MCF 10A (cell line): ENCODE data around the gene SORCS1. TPM values are rescaled to one million over a fixed set of nuclear protein-coding genes. Genes with fewer than 3 reads are reported as not detected.
A peak's percentile ranks its signal among the peaks of the same experiment; 100 is the strongest.

Experiments
- BruUV-seq: library from RNA; stranded (reverse); fragments of 400-500 nt; replicated peaks from 2 replicates; lab custom pipeline; 2021; lab: Mats Ljungman, UMichigan
- CTCF ChIA-PET: fragments of 300-600 bp; sonication (Branson Sonifier 250); formaldehyde crosslinking; extraction: SDS; loops from one replicate; lab custom pipeline; 2021; ENCODE audit warnings: antibody characterized with exemption, inconsistent platforms; lab: Yijun Ruan, JAX
- POLR2A ChIA-PET: fragments of 300-600, 350-650 bp; sonication (Branson Sonifier 250); formaldehyde crosslinking; extraction: SDS; loops from one replicate; lab custom pipeline; 2020; ENCODE audit warnings: antibody characterized with exemption, inconsistent platforms; lab: Yijun Ruan, JAX
- DNase-seq: peaks from one replicate; pipeline ENCODE4 v3.0.0-alpha.2; 2018; ENCODE audit not compliant: unreplicated experiment
- H3K27ac Mint-ChIP-seq: one replicate; pipeline ENCODE4 v1.8.0; 2022; ENCODE audit warnings: mild to moderate bottlenecking, low read depth, mixed read lengths; ENCODE audit not compliant: unreplicated experiment
- H3K27me3 Mint-ChIP-seq: one replicate; pipeline ENCODE4 v1.8.0; 2022; ENCODE audit warnings: mixed read lengths; ENCODE audit not compliant: insufficient read depth, unreplicated experiment
- H3K36me3 Mint-ChIP-seq: one replicate; pipeline ENCODE4 v1.8.0; 2022; ENCODE audit warnings: mild to moderate bottlenecking, moderate library complexity, mixed read lengths; ENCODE audit not compliant: insufficient read depth, unreplicated experiment
- H3K4me1 Mint-ChIP-seq: one replicate; pipeline ENCODE4 v1.8.0; 2022; ENCODE audit warnings: mixed read lengths; ENCODE audit not compliant: insufficient read depth, unreplicated experiment
- H3K4me3 Mint-ChIP-seq: one replicate; pipeline ENCODE4 v1.8.0; 2022; ENCODE audit warnings: mild to moderate bottlenecking, moderate library complexity, mixed read lengths; ENCODE audit not compliant: unreplicated experiment
- H3K9me3 Mint-ChIP-seq: one replicate; pipeline ENCODE4 v1.8.0; 2022; ENCODE audit warnings: mixed read lengths; ENCODE audit not compliant: unreplicated experiment
- intact Hi-C: fragments of 100-400 bp; cut with micrococcal nuclease; formaldehyde crosslinking; loops from 2 replicates; pipeline ENCODE4 v1.14.1; 2022
- total RNA-seq: library from RNA; stranded (reverse); gene quantifications from 2 replicates; pipeline ENCODE4 v1.2.3, GENCODE V29; 2022
- TF ChIP-seq, protein P1 (sequence below): fragments of 200-600 bp; IDR thresholded peaks from one replicate; pipeline ENCODE4 v1.8.0; 2022; ENCODE audit warnings: antibody characterized with exemption, mild to moderate bottlenecking; ENCODE audit not compliant: unreplicated experiment

Gene SORCS1
- total RNA-seq, 1 experiment from 2014 or later, result 0.54 TPM

DNA sequence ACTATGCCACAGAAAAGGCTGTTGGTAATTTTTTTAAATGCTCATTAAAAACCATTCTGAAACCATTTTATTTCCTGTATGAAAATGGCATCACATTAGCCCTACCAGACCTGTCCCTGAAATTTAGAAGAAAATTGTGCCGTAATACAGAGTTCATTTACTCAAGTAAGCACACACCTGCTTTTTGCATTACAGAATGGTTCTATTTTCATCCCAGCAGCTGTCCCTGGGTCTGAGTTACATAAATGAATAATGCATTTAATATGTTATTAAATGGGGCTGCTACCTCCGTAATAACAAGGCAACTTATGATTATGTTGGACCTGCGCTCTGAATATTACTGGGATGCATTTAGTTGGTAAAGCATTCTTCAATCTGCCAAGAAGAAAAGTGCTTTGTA, 508.9 kb downstream of the SORCS1 start:
- H3K27ac Mint-ChIP-seq, result no peak overlapping the region
- peaks cover 10% of the 10 kb centered on the region for H3K4me1 Mint-ChIP-seq
- no TSS peak for BruUV-seq
- no peaks in the 10 kb centered on the region for H3K36me3 Mint-ChIP-seq
- no peaks in the 10 kb centered on the region for H3K27me3 Mint-ChIP-seq
- CTCF ChIA-PET, result interaction anchor here (0.7 to 1.1 kb wide), 2 partner anchors 9 to 1159 kb away, joined by 3 to 4 read pairs; no protein-coding TSS in a partner anchor
- H3K4me3 Mint-ChIP-seq, result no peak overlapping the region
- H3K9me3 Mint-ChIP-seq, result no peaks in the 10 kb centered on the region
- intact Hi-C loops, result no loop called here
- no peak for DNase-seq
- TF ChIP-seq, protein P1, sequence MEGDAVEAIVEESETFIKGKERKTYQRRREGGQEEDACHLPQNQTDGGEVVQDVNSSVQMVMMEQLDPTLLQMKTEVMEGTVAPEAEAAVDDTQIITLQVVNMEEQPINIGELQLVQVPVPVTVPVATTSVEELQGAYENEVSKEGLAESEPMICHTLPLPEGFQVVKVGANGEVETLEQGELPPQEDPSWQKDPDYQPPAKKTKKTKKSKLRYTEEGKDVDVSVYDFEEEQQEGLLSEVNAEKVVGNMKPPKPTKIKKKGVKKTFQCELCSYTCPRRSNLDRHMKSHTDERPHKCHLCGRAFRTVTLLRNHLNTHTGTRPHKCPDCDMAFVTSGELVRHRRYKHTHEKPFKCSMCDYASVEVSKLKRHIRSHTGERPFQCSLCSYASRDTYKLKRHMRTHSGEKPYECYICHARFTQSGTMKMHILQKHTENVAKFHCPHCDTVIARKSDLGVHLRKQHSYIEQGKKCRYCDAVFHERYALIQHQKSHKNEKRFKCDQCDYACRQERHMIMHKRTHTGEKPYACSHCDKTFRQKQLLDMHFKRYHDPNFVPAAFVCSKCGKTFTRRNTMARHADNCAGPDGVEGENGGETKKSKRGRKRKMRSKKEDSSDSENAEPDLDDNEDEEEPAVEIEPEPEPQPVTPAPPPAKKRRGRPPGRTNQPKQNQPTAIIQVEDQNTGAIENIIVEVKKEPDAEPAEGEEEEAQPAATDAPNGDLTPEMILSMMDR, result no peak
- POLR2A ChIA-PET, result interaction anchor here (1.6 kb wide), 1 partner anchor 9 kb away, joined by 3 read pairs; no protein-coding TSS in a partner anchor

DNA sequence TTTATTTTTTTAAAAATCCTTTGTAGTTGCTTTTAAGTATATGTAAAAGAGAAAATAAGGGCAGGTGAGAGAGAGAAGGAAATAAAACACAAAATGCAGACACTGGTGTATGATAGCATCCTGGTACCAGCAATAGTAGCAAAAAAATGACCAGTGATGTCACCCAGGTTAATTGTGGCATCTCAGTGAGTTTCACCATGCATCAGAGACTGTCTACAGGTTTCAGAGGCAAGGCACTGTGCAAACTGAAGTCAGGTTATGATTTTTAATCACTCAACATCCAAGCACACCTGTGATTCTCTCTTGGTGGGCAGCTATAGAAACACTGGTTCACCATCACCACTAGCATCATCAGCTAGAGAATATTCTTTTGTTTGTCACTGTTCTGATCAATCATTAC, 509.3 kb downstream of the SORCS1 start:
- Mint-ChIP-seq H3K4me3 (no peak overlapping the region), H3K27me3 (no peaks in the 10 kb centered on the region), H3K4me1 (peaks cover 10% of the 10 kb centered on the region), H3K36me3 (no peaks in the 10 kb centered on the region), H3K27ac (no peak overlapping the region), H3K9me3 (no peaks in the 10 kb centered on the region)
- BruUV-seq, result no TSS peak
- DNase-seq, result no peak
- POLR2A ChIA-PET, result no interaction called here
- intact Hi-C loops, result no loop called here
- TF ChIP-seq, protein P1, result no peak
- CTCF ChIA-PET, result interaction anchor here (1.1 kb wide), 1 partner anchor 8 kb away, joined by 3 read pairs; no protein-coding TSS in a partner anchor

DNA sequence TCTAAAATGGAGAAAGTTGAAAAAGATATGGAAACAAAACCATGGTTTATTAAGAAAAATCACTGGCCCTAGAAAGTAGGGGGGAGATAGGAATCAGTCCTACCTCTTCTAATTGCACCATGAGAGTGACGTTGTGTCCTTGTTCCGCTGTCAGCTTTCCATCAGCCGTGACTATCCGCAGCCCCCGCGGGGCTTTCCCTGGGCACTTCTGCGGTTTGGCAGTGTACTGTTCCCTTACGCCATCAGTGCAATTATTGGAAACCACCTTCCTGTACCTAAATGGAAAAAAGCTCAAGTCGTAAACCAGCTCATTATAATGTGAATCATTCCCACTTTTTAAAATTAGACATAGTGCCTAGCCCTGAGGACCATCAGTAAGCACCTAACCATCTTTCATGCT, 512.2 kb downstream of the SORCS1 start:
- intact Hi-C loops, result no loop called here
- peak; percentile 83 for DNase-seq
- Mint-ChIP-seq H3K4me3 (no peak overlapping the region), H3K27ac (no peak overlapping the region), H3K27me3 (no peaks in the 10 kb centered on the region), H3K9me3 (no peaks in the 10 kb centered on the region), H3K36me3 (no peaks in the 10 kb centered on the region), H3K4me1 (peaks cover 10% of the 10 kb centered on the region)
- no TSS peak for BruUV-seq
- ChIA-PET CTCF (interaction anchor here (0.7 kb wide), 1 partner anchor 9 kb away, joined by 3 read pairs; no protein-coding TSS in a partner anchor), POLR2A (interaction anchor here (0.7 to 1.5 kb wide), 2 partner anchors 15 to 1246 kb away, joined by 3 to 5 read pairs; no protein-coding TSS in a partner anchor)
- TF ChIP-seq, protein P1, result no peak

DNA sequence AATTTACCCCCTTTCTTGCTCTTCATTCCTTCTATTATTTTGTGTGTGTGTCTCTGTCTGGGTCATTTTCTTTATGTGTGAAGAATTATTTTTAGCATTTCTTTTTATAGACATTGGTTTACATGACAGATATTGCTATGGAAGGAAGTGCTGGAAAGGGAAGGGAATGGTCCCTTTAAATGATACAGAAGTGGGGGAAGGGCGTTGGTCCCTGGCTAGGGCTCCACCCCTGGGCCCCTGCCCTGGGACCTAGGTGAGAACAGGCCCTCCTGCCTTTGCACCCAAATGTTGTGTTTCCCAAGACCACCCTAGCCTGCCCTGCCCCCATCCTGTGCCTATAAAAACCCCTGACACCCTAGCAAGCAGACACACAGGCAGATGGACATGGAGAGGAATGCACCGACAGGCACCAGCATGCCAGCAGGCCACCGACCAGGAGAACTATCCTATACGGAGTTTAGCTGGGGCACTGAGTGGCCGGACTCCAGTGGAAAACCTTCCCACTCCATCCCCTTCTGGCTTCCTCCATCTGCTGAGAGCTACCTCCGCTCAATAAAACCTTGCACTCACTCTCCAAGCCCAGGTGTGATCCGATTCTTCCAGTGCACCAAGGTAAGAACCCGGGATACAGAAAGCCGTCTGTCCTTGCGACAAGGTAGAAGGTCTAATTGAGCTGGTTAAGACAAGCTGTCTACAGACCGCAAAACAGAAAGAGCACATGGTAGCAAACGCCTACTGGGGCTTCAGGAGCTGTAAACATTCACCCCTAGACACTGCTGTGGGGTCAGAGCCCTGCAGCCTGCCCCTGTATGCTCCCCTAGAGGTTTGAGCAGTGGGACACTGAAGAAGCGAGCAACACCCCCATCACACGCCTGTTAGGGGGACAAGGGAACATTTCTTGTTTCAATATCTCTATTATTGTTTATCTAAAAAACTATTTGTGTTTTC, 515.7 kb downstream of the SORCS1 start:
- H3K4me1 Mint-ChIP-seq, result peaks cover 10% of the 10 kb centered on the region
- BruUV-seq, result no TSS peak
- H3K4me3 Mint-ChIP-seq, result no peak overlapping the region
- DNase-seq, result no peak
- no peaks in the 10 kb centered on the region for H3K27me3 Mint-ChIP-seq
- intact Hi-C loops, result no loop called here
- CTCF ChIA-PET, result interaction anchor here (0.6 to 0.7 kb wide), 3 partner anchors 23 to 1601 kb away, joined by 3 to 4 read pairs (median 3); no protein-coding TSS in a partner anchor
- no peak overlapping the region for H3K27ac Mint-ChIP-seq
- H3K36me3 Mint-ChIP-seq, result no peaks in the 10 kb centered on the region
- H3K9me3 Mint-ChIP-seq, result no peaks in the 10 kb centered on the region
- TF ChIP-seq, protein P1, result no peak
- POLR2A ChIA-PET, result no interaction called here
